T-helper 17 cell (primary cell): ENCODE results near the gene PDGFB. TPM values are rescaled to one million over a fixed set of nuclear protein-coding genes. Genes with fewer than 3 reads are reported as not detected.

Experiments used
- ATAC-seq: fragments of 150-1000 bp; cut with Tn5 transposase; 2 replicates; pipeline ENCODE4 v1.10.0; 2021; ENCODE audit warnings: mild to moderate bottlenecking, moderate library complexity
- DNase-seq, 3 donors: peaks; one replicate each; pipeline versions ENCODE4 v3.0.0 to v3.0.0-alpha.2; 2020 to 2021
- H3K9me3 ChIP-seq: one replicate; pipeline ENCODE4 v1.7.0; 2013; ENCODE audit warnings: low read length, mild to moderate bottlenecking; ENCODE audit not compliant: control insufficient read depth, poor library complexity, severe bottlenecking
- H3K27ac Mint-ChIP-seq: one replicate; pipeline ENCODE4 v1.8.0; 2022; ENCODE audit warnings: mild to moderate bottlenecking, moderate library complexity, mixed read lengths
- H3K27me3 Mint-ChIP-seq: one replicate; pipeline ENCODE4 v1.8.0; 2022; ENCODE audit warnings: mixed read lengths
- H3K36me3 Mint-ChIP-seq: one replicate; pipeline ENCODE4 v1.8.0; 2022; ENCODE audit warnings: low read depth, mixed read lengths
- H3K4me1 Mint-ChIP-seq: one replicate; pipeline ENCODE4 v1.8.0; 2022; ENCODE audit warnings: mild to moderate bottlenecking, mixed read lengths
- H3K4me3 Mint-ChIP-seq: one replicate; pipeline ENCODE4 v1.8.0; 2022; ENCODE audit warnings: mild to moderate bottlenecking, moderate library complexity, mixed read lengths
- total RNA-seq, 4 donors: library from RNA in 2 of 4; stranded (reverse) in 2 of 4; gene quantifications; one replicate each; pipeline ENCODE4 v1.2.3 and lab custom pipeline; 2022 to 2026

Gene PDGFB
- total RNA-seq, 2 donors from 2014 or later: 2.8 to 4.4 TPM

DNA sequence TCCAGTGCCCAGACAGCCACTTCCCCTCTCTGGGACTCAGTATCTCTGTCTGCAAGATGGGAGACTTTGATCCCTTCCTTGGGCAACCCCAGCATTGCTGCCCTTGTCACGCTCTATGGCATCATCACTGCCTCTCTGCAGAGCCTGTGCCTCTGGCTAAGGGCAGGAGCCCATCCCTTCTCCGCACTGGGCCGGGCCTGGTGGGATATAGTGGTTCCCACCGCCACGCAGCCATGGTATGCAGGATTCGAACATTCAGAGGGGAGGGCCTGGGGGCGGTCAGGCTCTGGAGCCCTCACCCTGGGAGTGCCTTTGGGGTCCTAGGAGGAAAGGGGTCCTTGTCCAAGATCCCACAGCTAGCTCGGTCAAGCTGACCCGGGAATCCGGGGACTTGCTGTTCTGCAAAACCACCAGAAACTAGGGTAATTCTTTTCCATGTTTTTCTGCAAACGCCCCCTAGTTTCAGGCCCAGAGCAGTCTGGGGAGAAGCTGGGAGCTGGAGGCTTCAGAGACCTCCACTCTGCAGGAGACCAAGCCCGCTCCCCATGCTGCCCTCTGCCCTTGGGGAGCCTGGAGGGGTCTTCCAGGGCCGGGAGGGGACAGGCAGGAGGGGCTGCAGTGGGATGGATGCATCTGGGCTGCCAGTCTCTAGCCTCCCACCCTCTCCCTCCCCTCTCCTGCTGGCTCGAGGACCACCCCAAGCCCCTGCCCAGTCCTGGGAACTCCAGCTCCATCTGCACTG is 67.9 kb downstream of the PDGFB start:
- H3K9me3 ChIP-seq: no peaks in the 10 kb centered on the region
- Mint-ChIP-seq H3K4me1 (peaks cover 41% of the 10 kb centered on the region), H3K36me3 (no peaks in the 10 kb centered on the region), H3K27me3 (no peaks in the 10 kb centered on the region), H3K27ac (peak overlapping the region; percentile 96), H3K4me3 (no peak overlapping the region)
- DNase-seq (no peak), ATAC-seq (no peak)

GRCh38 chr22:39176143-39176713 is 68.6 kb downstream of the PDGFB start:
- no peaks in the 10 kb centered on the region for H3K36me3 Mint-ChIP-seq
- no peak overlapping the region for H3K4me3 Mint-ChIP-seq
- no peaks in the 10 kb centered on the region for H3K9me3 ChIP-seq
- H3K27me3 Mint-ChIP-seq: no peaks in the 10 kb centered on the region
- ATAC-seq (no peak), DNase-seq (no peak)
- H3K4me1 Mint-ChIP-seq: peaks cover 45% of the 10 kb centered on the region
- peak overlapping the region; percentile 96 for H3K27ac Mint-ChIP-seq

DNA sequence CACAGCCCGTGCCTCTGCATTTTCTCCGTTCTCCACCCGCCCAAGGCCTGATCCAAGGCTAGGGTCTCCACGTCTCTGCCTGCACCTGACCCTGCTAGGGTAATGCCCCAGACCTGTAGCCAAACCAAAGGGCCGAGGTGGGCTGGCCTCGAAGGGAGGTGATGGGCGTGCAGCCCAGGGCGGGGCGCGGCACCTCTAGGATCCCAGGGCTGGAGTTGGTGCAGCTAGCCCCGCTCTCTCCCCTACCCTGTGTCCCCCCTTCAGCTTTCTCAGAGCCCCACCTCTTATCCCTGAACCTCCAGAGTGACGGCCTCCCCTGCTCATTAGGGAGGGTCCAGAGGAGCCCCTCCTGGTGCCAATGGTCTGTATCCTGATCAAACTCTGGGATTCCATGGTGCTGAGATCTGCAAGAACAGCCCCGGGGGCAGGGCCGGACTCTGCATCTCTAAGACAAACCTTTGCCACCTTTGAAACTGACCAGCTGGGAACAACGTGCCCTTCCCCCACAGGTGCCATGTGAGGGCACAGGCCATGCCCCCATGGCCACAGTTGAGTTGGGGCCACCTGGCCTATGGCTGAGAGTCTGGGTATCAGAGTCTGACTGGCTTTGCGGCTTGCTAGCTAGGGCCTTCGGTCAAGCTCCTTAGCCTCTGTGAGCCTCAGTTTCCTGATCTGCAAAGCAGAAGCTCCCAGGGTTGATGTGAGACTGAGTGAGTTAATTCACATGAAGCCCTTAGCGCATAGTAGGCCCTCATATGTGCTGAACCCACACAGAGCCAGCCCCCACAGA is 69.2 kb downstream of the PDGFB start:
- peak overlapping the region; percentile 15 for H3K4me3 Mint-ChIP-seq
- H3K9me3 ChIP-seq: no peaks in the 10 kb centered on the region
- DNase-seq: no peak
- no peaks in the 10 kb centered on the region for H3K36me3 Mint-ChIP-seq
- peaks cover 52% of the 10 kb centered on the region for H3K4me1 Mint-ChIP-seq
- no peaks in the 10 kb centered on the region for H3K27me3 Mint-ChIP-seq
- ATAC-seq: no peak
- H3K27ac Mint-ChIP-seq: peak overlapping the region; percentile 96

GRCh38 chr22:39174498-39175352 is 70.1 kb downstream of the PDGFB start:
- H3K9me3 ChIP-seq: no peaks in the 10 kb centered on the region
- peaks cover 4% of the 10 kb centered on the region for H3K27me3 Mint-ChIP-seq
- H3K4me3 Mint-ChIP-seq: peak overlapping the region; percentile 88
- ATAC-seq (peak; percentile 70), DNase-seq (peak in 2 of 3 donors; percentile 21 to 51)
- peaks cover 57% of the 10 kb centered on the region for H3K4me1 Mint-ChIP-seq
- peak overlapping the region; percentile 96 for H3K27ac Mint-ChIP-seq
- H3K36me3 Mint-ChIP-seq: no peaks in the 10 kb centered on the region

DNA sequence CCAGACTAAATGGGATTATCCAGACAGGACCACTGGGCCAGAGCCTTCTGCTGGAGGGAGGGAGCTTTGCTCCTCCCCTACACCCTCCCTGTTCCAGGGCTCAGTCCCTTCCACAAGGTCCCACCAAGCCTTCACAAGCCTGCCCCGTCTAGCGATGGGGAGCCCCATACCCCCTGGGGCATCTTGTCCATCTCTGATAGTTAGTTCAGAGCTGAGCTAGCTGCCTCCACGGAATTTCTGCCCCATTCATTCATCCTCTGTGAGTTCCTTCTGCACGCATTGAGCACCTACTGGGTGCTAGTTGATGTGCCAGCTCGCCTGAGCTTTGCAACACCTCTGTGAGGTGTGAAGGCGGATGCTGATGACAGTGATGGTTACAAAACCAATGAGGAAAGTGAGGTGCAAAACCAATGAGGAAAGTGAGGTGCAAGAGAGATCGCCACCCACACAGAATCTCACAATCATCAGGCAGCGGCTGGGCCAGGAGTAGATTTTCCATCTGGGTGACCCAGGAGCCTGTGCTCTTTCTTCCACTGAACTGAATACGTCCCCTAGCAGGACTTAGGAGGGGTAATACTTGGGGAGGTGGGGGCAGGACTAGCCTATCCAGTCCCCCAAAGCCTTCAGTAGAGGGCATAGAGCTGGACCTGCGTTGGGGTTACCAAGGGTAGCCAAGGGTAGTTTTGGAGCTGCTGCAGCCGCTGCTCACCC is 70.8 kb downstream of the PDGFB start:
- DNase-seq (no peak), ATAC-seq (peak; percentile 23)
- H3K36me3 Mint-ChIP-seq: no peaks in the 10 kb centered on the region
- peaks cover 53% of the 10 kb centered on the region for H3K4me1 Mint-ChIP-seq
- no peaks in the 10 kb centered on the region for H3K9me3 ChIP-seq
- H3K27me3 Mint-ChIP-seq: peaks cover 10% of the 10 kb centered on the region
- peak overlapping the region; percentile 96 for H3K27ac Mint-ChIP-seq
- H3K4me3 Mint-ChIP-seq: peak overlapping the region; percentile 88

Other genes starting within 250 kb of the PDGFB start
- gene APOBEC3C, start 230.7 kb downstream of the PDGFB start, total RNA-seq: 10 to 100 TPM; 35.9 to 39.8 TPM
- gene APOBEC3D, start 223.9 kb downstream of the PDGFB start, total RNA-seq: 10 to 100 TPM; 12.2 to 17.6 TPM
- 10 to 100 TPM; 11.7 to 13.5 TPM for gene APOBEC3F, start 204.1 kb downstream of the PDGFB start, total RNA-seq
- gene APOBEC3G, start 167.7 kb downstream of the PDGFB start, total RNA-seq: 10 to 100 TPM; 21.5 to 24.6 TPM
- gene APOBEC3H, start 147.7 kb downstream of the PDGFB start, total RNA-seq: 1 to 10 TPM; 1.4 to 4.4 TPM
- gene CBX7, start 92.3 kb downstream of the PDGFB start, total RNA-seq: 10 to 100 TPM; 73.9 to 87.9 TPM
- 1,000 to 10,000 TPM; 3,215 to 3,260 TPM for gene RPL3, start 74.6 kb upstream of the PDGFB start, total RNA-seq
- gene SYNGR1, start 105.0 kb upstream of the PDGFB start, total RNA-seq: 1 to 10 TPM in 1 of 2 donors, under 1 TPM in 1; 0.47 to 1.1 TPM
- gene TAB1, start 154.8 kb upstream of the PDGFB start, total RNA-seq: 10 to 100 TPM; 22.0 to 23.6 TPM
- under 1 TPM; 0.25 to 0.96 TPM for gene MGAT3, start 212.0 kb upstream of the PDGFB start, total RNA-seq